HepG2 (cell line): ENCODE data around the gene TEX50. TPM values are rescaled to one million over a fixed set of nuclear protein-coding genes. Genes with fewer than 3 reads are reported as not detected.
"Not testable (repeated sequence)": the region's sequence is repeated elsewhere in the genome, so short reads cannot be mapped to it uniquely, and the experiment has no call there.

ENCODE experiments used
- ATAC-seq: fragments of 200-7000 bp; cut with Tn5 transposase; 3 replicates; pipeline ENCODE4 v1.9.1; 2020; ENCODE audit warnings: mild to moderate bottlenecking, moderate library complexity
- BruUV-seq: library from RNA; stranded (reverse); fragments of 400-500 nt; replicated peaks from 2 replicates; lab custom pipeline; 2021; lab: Mats Ljungman, UMichigan
- CTCF ChIA-PET: fragments of 300-600 bp; formaldehyde crosslinking; extraction: SDS; loops from one replicate; lab custom pipeline; 2021; ENCODE audit warnings: low total read pairs, inconsistent platforms, low intra/inter-chr PET ratio; lab: Yijun Ruan, JAX
- POLR2A ChIA-PET: fragments of 350-600 bp; sonication (Branson Sonifier 250); formaldehyde crosslinking; loops from one replicate; lab custom pipeline; 2020; ENCODE audit warnings: antibody characterized with exemption, inconsistent platforms; lab: Yijun Ruan, JAX
- DNase-seq: peaks from one replicate; pipeline ENCODE4 v3.0.0-alpha.2; 2015; ENCODE audit warnings: low spot score
- FAIRE-seq: peaks from 3 replicates; lab custom pipeline; 2011; peaks lifted over from hg19 to GRCh38; lab: Jason Lieb, UNC
- H2AFZ ChIP-seq: one replicate; pipeline ENCODE4 v1.6.1; 2011; ENCODE audit warnings: low read length, inconsistent platforms
- H3K27ac ChIP-seq: fragments of 300-600 bp; 3 replicates; pipeline ENCODE4 v1.8.0; 2011; ENCODE audit warnings: mixed run types, mild to moderate bottlenecking, mixed read lengths, low read length, inconsistent platforms; ENCODE audit not compliant: insufficient read depth; ENCODE audit errors: extremely low read length
- H3K27me3 ChIP-seq, 2 experiments: fragments of 200-600 bp in 1 of 2; 2 replicates in 1 of 2; 3 replicates in 1 of 2; pipeline versions ENCODE4 v1.6.0 to v1.8.0; 2011; ENCODE audit warnings: low read length in 2 of 2, mild to moderate bottlenecking in 2 of 2, moderate library complexity in 2 of 2, inconsistent platforms in 1 of 2; ENCODE audit not compliant: insufficient read depth in 2 of 2, control insufficient read depth in 1 of 2
- H3K36me3 ChIP-seq, 2 experiments: fragments of 200-600 bp in 1 of 2; replicated peaks in 1 of 2; 2 replicates in 1 of 2; 3 replicates in 1 of 2; pipeline versions ENCODE4 v1.5.1 to v1.8.0; 2011; ENCODE audit warnings: low read length in 2 of 2, inconsistent platforms in 1 of 2; ENCODE audit not compliant: insufficient read depth in 2 of 2, control insufficient read depth in 1 of 2
- H3K4me1 ChIP-seq: 2 replicates; pipeline ENCODE4 v1.5.1; 2012; ENCODE audit warnings: low read length, inconsistent platforms; ENCODE audit not compliant: insufficient read depth
- H3K4me2 ChIP-seq: 2 replicates; pipeline ENCODE4 v1.6.0; 2011; ENCODE audit warnings: low read depth, low read length, inconsistent platforms
- H3K4me3 ChIP-seq, 3 experiments: fragments of 200-600 bp in 1 of 3; sonication (generic), shearing (Covaris generic) in 1 of 3; replicated peaks in 1 of 3; 2 replicates each; pipeline ENCODE4 v1.5.1; 2011 to 2016; ENCODE audit warnings: low read length in 3 of 3, inconsistent platforms in 2 of 3, low read depth in 2 of 3, mild to moderate bottlenecking in 2 of 3, control low read depth in 1 of 3, mixed read lengths in 1 of 3; ENCODE audit not compliant: insufficient read depth in 1 of 3
- H3K79me2 ChIP-seq: one replicate; pipeline ENCODE4 v1.6.1; 2011; ENCODE audit warnings: low read length, inconsistent platforms; ENCODE audit not compliant: insufficient read depth
- H3K9ac ChIP-seq: 2 replicates; pipeline ENCODE4 v1.6.0; 2011; ENCODE audit warnings: mild to moderate bottlenecking, low read depth, low read length, inconsistent platforms; ENCODE audit not compliant: insufficient read depth
- H3K9me3 ChIP-seq: 2 replicates; pipeline ENCODE4 v1.5.1; 2012; ENCODE audit warnings: mild to moderate bottlenecking, low read length
- H4K20me1 ChIP-seq: 2 replicates; pipeline ENCODE4 v1.6.0; 2011; ENCODE audit warnings: inconsistent platforms, mild to moderate bottlenecking, low read length, moderate library complexity; ENCODE audit not compliant: insufficient read depth
- SNAI1 ChIP-seq: sonication (generic); formaldehyde crosslinking; IDR thresholded peaks from 2 replicates; pipeline ENCODE4 v1.5.0; 2020; ENCODE audit warnings: mild to moderate bottlenecking, missing genetic modification reagents, borderline replicate concordance
- SOX13 ChIP-seq, 3 experiments: fragments of 450-650 bp in 1 of 3; sonication (generic) in 1 of 3; formaldehyde crosslinking in 1 of 3; IDR thresholded peaks in 2 of 3; conservative IDR thresholded peaks in 1 of 3; 2 replicates each; pipeline versions ENCODE4 v1.5.0 to v1.6.1; 2016 to 2020; ENCODE audit warnings: antibody characterized with exemption in 1 of 3, mild to moderate bottlenecking in 1 of 3, missing compliant biosample characterization in 1 of 3, missing genetic modification reagents in 1 of 3, moderate library complexity in 1 of 3
- TCF7L2 ChIP-seq: IDR thresholded peaks from 2 replicates; pipeline ENCODE4 v1.6.1; 2011; ENCODE audit warnings: mild to moderate bottlenecking, low read depth, low read length, moderate library complexity
- WGBS: methylation state at CpG from one replicate; pipeline ENCODE4 v1.1.6; 2017; ENCODE audit warnings: low lambda C conversion rate; 5-methylcytosine and 5-hydroxymethylcytosine counted together
- in situ Hi-C: cut with HindIII; loops from 2 replicates; pipeline ENCODE4 v1.10.0; 2017; ENCODE audit warnings: low pct_unique_long_range_greater_than_20kb; ENCODE audit not compliant: extremely low pct_ligation_motif_present
- intact Hi-C: fragments of 100-400 bp; cut with micrococcal nuclease; formaldehyde crosslinking; loops from one replicate; pipeline ENCODE4 v1.10.0; 2022; ENCODE audit not compliant: unreplicated experiment
- polyA plus RNA-seq, 8 experiments: library from polyadenylated mRNA; depleted of rRNA in 3 of 8; stranded (reverse) in 7 of 8; unstranded in 1 of 8; fragments of >200 nt; fragmentation: Illumina TruSeq in 4 of 8; extraction: Trizol in 4 of 8; gene quantifications; 2 replicates each; pipeline versions ENCODE4 v1.2.1 to v1.2.3, GENCODE V29; 2011 to 2016; ENCODE audit warnings: low read depth in 4 of 8, missing spikeins in 1 of 8, mixed read lengths in 1 of 8; ENCODE audit not compliant: insufficient read depth in 1 of 8
- total RNA-seq, 5 experiments: library from RNA; depleted of rRNA; stranded (reverse); fragments of >200 nt; fragmentation: Illumina TruSeq; extraction: Trizol; gene quantifications; 2 replicates each; pipeline ENCODE4 v1.2.3, GENCODE V29; 2016; ENCODE audit warnings: low read depth in 1 of 5
- TF ChIP-seq, protein P1 (sequence below): sonication (generic); formaldehyde crosslinking; IDR thresholded peaks from 2 replicates; pipeline ENCODE4 v1.4.0; 2020; ENCODE audit warnings: missing genetic modification reagents

The TEX50 gene
- total and polyA plus RNA-seq, 2 of the 13 experiments (the other 11 are each of a cell fraction or from before 2014, with no cell fraction given) = not detected

DNA sequence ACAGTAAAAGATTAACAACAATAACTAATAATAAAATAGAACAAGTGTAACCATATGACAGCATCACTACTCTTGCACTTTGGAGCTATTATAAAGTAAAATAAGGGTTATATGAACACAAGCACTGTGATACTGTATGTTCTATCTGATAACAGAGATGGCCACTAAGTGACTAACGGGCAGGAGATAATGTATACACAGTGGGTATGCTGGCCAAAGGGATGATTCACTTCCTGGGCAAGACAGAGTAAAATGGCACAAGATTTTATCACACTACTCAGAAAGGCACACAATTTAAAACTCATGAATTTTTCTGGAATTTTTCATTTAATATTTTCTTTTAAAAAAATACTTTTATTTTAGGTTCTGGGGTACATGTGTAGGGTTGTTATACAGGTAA lies 44.6 kb upstream of the TEX50 start (continued):
- TF ChIP-seq, protein P1, sequence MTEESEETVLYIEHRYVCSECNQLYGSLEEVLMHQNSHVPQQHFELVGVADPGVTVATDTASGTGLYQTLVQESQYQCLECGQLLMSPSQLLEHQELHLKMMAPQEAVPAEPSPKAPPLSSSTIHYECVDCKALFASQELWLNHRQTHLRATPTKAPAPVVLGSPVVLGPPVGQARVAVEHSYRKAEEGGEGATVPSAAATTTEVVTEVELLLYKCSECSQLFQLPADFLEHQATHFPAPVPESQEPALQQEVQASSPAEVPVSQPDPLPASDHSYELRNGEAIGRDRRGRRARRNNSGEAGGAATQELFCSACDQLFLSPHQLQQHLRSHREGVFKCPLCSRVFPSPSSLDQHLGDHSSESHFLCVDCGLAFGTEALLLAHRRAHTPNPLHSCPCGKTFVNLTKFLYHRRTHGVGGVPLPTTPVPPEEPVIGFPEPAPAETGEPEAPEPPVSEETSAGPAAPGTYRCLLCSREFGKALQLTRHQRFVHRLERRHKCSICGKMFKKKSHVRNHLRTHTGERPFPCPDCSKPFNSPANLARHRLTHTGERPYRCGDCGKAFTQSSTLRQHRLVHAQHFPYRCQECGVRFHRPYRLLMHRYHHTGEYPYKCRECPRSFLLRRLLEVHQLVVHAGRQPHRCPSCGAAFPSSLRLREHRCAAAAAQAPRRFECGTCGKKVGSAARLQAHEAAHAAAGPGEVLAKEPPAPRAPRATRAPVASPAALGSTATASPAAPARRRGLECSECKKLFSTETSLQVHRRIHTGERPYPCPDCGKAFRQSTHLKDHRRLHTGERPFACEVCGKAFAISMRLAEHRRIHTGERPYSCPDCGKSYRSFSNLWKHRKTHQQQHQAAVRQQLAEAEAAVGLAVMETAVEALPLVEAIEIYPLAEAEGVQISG = no peak
- TF ChIP-seq SOX13 (IDR thresholded peaks at IDR 0.05) (no peak), SOX13 (CRISPR knock-in tag; conservative IDR thresholded peaks at IDR 0.05 in 1 of 2, IDR thresholded peaks at IDR 0.05 in 1 of 2) (no peak), SNAI1 (no peak), TCF7L2 (no peak)
- TF ChIP-seq, all 625 proteins: peak for 0

DNA sequence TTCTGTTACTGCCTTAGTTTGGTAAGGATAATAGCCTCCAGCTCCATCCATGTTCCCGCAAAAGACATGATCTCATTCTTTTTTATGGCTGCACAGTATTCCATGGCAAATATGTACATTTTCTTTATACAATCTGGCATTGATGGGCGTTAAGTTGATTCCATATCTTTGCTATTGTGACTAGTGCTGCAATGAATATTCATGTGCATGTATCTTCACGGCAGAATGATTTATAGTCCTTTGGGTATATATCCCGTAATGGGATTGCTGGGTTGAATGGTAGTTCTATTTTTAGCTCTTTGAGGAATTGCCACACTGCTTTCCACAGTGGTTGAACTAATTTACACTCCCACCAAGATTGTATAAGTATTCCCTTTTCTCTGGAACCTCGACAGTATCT lies 44.0 kb upstream of the TEX50 start:
- FAIRE-seq, DNase-seq, intact Hi-C loops, BruUV-seq, H2AFZ ChIP-seq, H3K79me2 ChIP-seq, H3K27me3 ChIP-seq, in situ Hi-C loops, H3K9ac ChIP-seq, H3K4me2 ChIP-seq, CTCF ChIA-PET, H3K9me3 ChIP-seq, H3K27ac ChIP-seq, ATAC-seq, H3K4me1 ChIP-seq, H3K36me3 ChIP-seq, POLR2A ChIA-PET, H3K4me3 ChIP-seq, H4K20me1 ChIP-seq: not testable (repeated sequence)
- 20% methylated on average over 5 of the region's 5 CpGs for WGBS
